ENCODE results near the gene STX18.

DNA sequence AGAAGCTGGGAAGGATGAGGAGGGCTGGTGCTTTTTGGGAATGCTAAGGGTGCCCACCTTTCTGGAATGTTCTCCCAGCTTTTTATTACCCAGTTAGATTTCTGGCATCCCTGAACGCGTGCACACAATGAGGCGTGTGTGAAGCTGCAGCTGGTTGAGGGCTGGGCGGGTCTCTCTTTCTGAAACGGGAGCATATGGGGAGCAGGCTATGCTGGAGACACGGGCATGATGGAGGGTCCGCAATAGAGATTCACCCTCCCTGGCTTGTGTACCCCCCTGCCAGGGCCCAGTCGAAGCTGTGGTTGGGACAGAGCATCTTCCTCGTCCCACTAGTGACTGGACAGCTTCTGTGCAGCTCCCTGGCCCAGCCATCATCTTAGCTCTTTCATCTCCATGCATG, 146.5 kb downstream of the STX18 start:
- TF ChIP-seq, protein P1, sequence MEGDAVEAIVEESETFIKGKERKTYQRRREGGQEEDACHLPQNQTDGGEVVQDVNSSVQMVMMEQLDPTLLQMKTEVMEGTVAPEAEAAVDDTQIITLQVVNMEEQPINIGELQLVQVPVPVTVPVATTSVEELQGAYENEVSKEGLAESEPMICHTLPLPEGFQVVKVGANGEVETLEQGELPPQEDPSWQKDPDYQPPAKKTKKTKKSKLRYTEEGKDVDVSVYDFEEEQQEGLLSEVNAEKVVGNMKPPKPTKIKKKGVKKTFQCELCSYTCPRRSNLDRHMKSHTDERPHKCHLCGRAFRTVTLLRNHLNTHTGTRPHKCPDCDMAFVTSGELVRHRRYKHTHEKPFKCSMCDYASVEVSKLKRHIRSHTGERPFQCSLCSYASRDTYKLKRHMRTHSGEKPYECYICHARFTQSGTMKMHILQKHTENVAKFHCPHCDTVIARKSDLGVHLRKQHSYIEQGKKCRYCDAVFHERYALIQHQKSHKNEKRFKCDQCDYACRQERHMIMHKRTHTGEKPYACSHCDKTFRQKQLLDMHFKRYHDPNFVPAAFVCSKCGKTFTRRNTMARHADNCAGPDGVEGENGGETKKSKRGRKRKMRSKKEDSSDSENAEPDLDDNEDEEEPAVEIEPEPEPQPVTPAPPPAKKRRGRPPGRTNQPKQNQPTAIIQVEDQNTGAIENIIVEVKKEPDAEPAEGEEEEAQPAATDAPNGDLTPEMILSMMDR (IDR thresholded peaks at IDR 0.05; ENCODE audit: borderline replicate concordance, extremely low read depth, low read length, poor library complexity, severe bottlenecking), result no peak
- no peak for TF ChIP-seq EZH2 (IDR thresholded peaks at IDR 0.05; ENCODE audit: borderline replicate concordance, low read depth, low read length, severe bottlenecking)

All from DND-41 (cell line).